Left hindlimb (tissue), 1 donor: ENCODE data around the gene ALS2.

Experiments used
- DNase-seq: peaks from one replicate; pipeline ENCODE4 v3.0.0-alpha.2; 2018

ALS2 gene

GRCh38 chr2:201751566-201751965, 29.2 kb downstream of the ALS2 start:
- DNase-seq = no peak

GRCh38 chr2:201746551-201746950, 34.2 kb downstream of the ALS2 start:
- DNase-seq = no peak

DNA sequence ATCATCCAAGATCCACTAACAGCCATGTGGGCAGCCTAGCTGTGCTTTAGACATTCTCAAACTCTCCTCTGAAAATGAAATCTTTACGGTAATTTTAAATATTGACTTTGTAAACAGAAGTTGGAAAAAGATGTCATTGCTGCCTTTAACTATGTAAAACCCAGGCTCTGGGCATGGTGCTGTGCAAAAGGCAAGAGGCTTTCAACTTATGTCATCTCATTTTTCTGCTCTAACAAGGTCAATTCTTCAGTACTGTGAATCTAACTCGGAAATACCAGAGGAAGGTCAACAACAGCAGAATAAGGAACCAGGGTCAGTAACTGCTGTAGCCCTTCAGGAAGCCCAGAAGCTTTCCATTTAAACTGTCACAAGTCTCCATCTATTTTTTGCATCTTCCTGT, 45.2 kb downstream of the ALS2 start:
- no peak for DNase-seq

GRCh38 chr2:201734111-201734510, 46.6 kb downstream of the ALS2 start:
- no peak for DNase-seq

GRCh38 chr2:201733544-201733943, 47.2 kb downstream of the ALS2 start:
- DNase-seq = no peak

- DNase-seq = no peak
Observed at GRCh38 chr2:201730651-201731285, 50.0 kb downstream of the ALS2 start.

DNA sequence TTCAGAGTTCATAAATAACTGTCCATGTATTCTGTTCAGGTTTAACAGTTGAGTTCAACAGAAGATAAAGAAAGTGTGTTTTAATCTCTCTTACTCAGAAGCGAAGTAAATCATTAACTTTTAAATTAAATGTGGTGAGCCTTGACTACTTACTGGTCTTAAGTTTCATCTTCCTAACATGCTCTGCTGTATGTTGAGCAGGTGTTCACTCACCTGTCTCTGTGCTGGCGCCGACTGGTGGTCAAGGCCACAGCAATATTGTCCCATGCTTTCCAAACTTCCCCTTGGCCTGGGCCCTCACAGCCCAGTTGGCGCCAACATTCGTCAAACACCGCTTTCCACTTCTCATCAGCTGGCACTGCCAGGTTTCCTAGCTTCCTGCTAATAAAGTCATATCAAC, 65.3 kb downstream of the ALS2 start:
- no peak for DNase-seq

DNA sequence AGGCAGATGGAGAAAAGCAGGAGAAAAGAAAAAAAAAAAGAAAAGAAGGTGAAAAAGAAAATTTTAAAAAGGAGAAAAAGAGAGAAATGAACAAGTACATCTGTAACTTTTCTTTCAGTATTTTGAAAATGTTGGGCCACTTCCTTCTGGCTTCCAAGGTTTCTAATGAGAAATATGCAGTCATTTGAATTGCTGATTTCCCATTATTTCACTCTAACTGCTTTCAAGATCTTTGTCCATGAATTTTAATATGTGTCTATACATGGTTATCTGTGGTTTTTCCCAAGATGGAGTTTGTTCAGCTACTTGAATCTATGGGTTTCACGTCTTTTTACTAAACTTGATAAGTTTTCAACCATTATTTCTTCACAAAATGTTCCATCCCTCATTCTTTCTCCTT, 68.0 kb downstream of the ALS2 start:
- no peak for DNase-seq

DNA sequence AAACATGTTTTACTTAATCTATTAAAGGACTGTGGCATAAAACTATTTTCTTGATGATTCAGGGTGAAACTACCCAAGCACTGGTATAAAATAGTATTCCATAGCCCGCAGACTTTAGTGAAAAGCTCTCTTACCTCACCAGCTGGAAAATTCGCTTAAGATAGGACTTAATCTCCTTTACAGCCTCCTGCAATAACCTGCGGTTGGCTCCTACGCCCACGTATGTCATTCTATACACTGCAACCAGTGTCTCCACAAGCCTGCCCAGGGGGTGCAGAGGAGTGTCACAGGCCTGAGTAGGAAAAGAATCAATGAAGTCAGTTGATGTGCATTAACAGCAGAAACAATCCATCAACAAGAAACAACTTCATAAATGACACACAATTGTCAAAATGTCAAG, 71.0 kb downstream of the ALS2 start:
- no peak for DNase-seq

DNA sequence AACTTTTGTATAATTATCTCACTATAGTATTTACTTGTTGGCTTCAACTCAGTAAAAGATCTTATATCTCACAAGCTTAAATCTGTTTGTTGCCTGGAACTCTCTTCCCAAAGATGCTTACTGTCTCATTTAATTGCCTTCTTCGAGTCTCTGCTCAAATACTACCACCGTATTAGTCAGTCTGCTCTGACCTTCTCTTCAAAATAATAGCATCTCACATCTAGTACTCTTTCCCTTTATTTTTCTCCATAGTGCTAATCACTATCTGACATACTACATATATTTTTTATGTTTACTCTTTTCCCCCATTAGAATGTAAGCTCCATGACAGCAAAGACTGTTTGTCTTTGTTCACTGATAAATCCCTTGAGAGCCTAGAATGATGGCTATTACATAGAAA, 71.7 kb downstream of the ALS2 start:
- DNase-seq = no peak

DNA sequence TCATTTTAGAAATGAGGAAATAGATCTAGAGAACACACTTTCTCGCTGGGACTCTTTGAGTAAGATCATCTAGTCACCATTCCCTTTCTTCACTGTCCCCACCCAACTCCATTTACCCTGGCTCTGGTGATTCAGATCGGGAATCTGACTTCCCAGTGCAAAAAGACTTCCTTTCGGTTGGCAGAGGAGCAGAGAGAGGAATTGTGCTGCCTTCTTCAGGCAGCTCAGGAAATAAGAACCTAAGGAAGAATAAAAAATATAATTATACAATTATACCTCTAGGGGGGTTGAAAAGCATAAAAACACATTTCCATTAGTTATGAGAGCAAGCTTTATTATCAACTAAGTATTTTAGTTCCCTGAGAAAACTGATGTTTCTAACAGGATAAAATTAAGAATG, 73.0 kb downstream of the ALS2 start:
- DNase-seq = no peak

DNA sequence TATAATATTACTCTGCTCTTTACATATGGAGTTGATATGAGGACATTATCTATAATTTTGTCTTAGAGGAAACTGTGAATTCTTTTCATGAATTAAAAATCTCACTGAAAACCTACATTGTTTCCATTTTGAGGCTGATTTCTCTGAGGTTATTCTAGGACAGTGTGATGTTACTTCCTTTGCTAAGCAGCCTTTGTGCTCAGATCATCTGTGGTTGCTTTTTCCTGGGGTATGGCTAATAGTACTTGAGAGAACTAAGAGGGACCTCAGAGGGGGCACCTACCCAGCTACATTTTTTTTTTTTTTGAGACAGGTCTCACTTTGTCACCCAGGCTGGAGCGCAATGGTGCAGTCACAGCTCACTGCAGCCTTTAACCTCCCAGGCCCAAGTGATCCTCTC, 73.6 kb downstream of the ALS2 start:
- no peak for DNase-seq

DNA sequence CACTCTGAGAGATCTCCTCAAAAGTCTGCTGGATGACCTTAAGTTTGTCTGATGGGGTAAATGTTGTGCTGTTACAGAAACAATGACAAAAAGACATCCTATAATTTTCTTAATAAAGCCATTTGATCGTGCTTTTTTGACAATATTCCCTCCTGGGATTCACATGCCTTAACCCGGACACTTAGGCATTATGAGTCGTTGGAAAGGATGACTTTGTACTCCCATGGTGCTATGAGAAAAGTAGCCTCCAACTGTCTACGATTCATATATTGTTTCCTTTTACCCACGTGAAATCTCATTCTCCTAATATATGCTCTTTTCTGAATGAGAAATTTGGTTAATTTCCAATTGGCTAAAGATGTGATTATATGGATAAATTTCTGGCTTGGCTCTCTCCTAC, 76.2 kb downstream of the ALS2 start:
- no peak for DNase-seq

- no peak for DNase-seq
Observed at GRCh38 chr2:201701646-201702045, 79.1 kb downstream of the ALS2 start.

DNA sequence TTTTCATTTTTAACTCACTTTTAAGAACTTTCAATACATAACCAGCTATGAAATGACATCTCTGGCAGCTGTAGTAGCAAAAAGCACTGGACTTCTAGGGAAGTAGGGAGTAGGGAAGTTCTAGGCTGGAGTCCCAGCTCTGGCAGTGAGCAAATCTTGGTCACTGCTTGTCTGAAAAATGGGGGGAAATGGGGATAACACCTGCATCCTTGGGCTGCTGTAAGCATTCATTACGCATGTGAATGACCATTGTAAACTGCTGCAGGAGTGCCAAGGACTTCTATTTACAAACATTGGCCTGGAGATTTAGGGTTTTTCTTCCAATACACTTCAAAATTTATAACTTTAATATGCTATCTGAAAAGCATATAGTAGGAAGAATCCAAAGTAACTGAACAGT, 81.3 kb downstream of the ALS2 start:
- no peak for DNase-seq

DNA sequence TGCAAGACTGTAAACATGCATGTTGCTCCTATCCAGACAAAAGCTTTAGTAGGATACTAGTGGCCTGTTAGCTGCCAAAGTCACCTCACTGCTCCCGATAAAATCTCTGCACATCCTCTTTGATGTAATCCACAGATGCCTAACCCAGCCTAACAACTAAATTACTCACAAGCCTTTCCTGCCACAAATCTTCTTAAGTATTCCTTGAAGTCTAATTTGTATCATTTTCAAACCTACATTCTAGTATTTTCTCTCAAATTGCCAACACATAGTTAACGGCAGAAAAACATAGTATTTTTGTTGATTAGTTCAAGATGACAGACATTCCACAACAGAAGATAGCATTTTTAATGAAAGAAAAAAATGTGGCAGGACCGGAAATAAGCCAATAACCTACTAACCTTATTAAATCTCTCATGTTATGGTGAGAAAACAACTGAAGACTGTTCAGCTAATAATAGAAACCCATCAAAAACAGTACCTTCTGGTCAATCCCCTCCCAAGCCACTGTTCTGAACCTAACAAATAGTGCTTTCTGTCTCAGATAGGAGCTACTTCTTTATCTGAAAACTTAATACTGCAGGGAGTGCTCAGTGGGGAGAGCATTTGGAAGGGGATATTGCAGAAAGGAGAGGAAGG, 82.0 kb downstream of the ALS2 start, which contains the start of gene MPP4:
Gene MPP4, minus strand, starts transcription at position 57 of the 639 bp plus-strand sequence. CDS start 4,690 bp downstream, outside the sequence.
- DNase-seq = no peak

DNA sequence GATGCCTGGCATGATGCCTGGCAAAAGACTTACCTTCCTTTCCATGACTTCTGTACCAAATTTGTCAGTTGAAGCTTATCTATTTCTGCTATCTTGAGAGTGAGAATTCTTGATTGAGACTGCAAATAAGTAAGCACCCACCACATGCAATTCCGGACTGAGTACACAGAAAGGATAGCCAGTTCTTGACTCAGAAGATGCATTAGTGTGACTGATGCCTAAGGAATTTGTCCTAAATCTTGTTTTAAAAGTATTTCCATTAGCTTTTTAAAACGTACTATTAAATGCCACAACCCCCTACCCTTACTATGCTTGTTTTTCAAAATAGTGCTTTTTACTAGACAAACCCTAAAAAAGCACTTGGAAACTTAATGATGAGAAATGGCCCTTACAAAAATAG, 82.8 kb downstream of the ALS2 start:
- DNase-seq = no peak

DNA sequence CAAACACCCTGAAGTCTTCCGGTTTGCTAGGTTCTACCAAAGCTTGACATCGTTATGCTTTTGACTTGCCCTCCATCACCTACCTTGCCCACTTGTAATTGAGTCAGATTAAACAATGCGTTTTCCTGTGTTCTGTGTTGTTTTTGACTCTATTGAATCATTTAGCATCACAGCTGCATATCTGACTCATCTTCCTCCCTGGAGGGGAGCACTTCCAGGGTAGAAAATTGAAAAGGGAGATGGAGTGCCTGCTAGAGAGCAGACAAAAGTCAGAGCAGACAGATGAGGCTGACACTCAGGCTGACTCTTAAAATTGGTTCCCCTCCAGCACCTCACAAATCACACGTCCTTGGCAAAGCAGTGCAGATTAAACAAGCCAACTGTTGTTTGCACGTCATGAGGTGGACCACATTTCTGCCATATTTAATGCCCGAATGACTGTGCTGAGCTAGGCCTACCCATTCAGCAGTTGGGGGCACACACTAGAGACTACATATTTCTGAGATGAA, 84.5 kb downstream of the ALS2 start:
- DNase-seq = no peak

- DNase-seq = no peak
Observed at GRCh38 chr2:201685156-201685555, 95.6 kb downstream of the ALS2 start.

GRCh38 chr2:201680743-201681142, 100.0 kb downstream of the ALS2 start:
- DNase-seq = no peak

DNA sequence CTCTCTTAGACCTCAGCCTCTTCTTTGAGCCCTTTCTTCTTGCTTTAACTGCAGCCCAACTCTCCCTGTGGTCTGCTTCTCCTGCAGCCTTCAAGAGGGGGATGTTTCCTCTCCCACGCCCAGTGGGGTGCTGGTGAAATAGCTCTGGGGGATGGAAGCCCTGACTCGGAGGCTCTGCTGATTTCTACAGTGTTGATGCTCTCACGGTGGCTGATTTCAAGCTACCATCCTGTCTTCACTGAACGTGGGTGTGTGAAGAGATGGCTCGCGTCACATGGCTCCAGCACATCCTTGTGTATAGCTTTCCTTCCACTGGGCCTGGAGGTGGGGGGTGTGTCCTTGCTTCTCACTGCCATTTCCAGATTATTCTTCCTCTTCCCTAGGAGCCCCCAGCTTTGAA, 102.3 kb downstream of the ALS2 start:
- no peak for DNase-seq

DNA sequence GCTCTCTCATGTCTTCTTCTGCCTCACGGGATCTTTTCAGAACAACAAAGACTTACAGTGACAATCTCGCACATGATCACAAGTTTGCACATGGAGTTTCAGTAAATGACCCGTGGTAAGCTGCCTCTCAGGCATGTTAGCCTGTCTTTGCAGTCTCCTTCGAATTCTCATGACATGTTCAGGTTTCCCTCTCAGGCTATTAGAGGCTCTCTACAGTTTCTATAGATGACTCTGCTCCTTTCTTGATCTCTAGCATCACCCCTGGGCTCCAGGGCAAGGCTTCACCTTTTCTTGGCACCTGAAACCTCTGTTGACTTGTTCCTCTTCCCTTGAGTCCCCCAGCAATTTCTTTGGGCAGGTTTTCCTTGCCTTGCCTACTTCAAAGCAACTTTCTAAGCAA, 105.3 kb downstream of the ALS2 start:
- no peak for DNase-seq

GRCh38 chr2:201674794-201675193, 105.9 kb downstream of the ALS2 start:
- no peak for DNase-seq

DNA sequence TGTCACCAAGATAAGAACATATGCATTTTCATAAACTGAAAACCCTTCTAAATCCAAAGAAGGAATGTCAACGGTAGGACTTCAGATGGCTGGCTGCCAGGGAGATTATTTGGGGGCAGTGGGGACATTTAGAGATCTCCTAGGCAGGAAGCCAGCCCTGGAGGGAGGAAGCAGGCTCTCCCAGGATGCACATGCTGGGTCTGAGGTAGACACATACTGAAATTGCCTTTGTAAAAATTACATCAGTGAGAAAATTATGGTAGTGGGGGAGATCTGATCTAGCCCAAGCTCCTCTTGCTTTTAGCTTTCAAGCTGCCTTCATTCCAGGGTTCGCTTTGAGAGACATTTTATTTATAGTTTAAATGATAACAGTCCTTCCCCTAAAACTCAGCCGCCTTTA, 106.4 kb downstream of the ALS2 start:
- no peak for DNase-seq

GRCh38 chr2:201673546-201673945, 107.2 kb downstream of the ALS2 start:
- DNase-seq = no peak
